ENCODE data around the gene GPR107. TPM values are rescaled to one million over a fixed set of nuclear protein-coding genes. Genes with fewer than 3 reads are reported as not detected.
A peak's percentile ranks its signal among the peaks of the same experiment; 100 is the strongest.

Gene GPR107
- total RNA-seq, 2 experiments from 2014 or later: 10.4 to 24.3 TPM

- ChIA-PET POLR2A (interaction anchor here (0.8 to 1.2 kb wide), 3 partner anchors 26 to 147 kb away, joined by 3 to 9 read pairs (median 6); no protein-coding TSS in a partner anchor), CTCF (ENCODE audit: unreplicated experiment) (no interaction called here)
- H4K20me1 ChIP-seq (ENCODE audit: insufficient read depth, low read length): peaks cover 22% of the 10 kb centered on the region; the same call in 1 of the 2 replicates
- intact Hi-C loops (cut with micrococcal nuclease; ENCODE audit: unreplicated experiment): no loop called here
- peak overlapping the region; percentile 54 for H3K27ac ChIP-seq (ENCODE audit: low read depth, low read length, poor library complexity, severe bottlenecking)
- no peaks in the 10 kb centered on the region for H3K9me3 ChIP-seq (ENCODE audit: low read length)
- peaks cover 84% of the 10 kb centered on the region for H3K4me1 ChIP-seq (ENCODE audit: insufficient read depth, low read length, poor library complexity, severe bottlenecking)
- TF ChIP-seq EZH2phosphoT487 (IDR thresholded peaks at IDR 0.05; ENCODE audit: borderline replicate concordance, low read depth, low read length): no peak
- no peak for TF ChIP-seq CTCF (conservative IDR thresholded peaks at IDR 0.05; ENCODE audit: low read length)
- peaks cover 95% of the 10 kb centered on the region for H3K79me2 ChIP-seq (ENCODE audit: insufficient read depth, low read depth, low read length)
- H2AFZ ChIP-seq (ENCODE audit: low read length): no peak overlapping the region
- DNase-seq (ENCODE audit: low spot score): no peak
- peak overlapping the region; percentile 11 for H3K4me3 ChIP-seq (ENCODE audit: low read depth, low read length, poor library complexity, severe bottlenecking)
- H3K9me2 ChIP-seq (ENCODE audit: insufficient read depth, low read length): no peaks in the 10 kb centered on the region
- peaks cover 26% of the 10 kb centered on the region for H3K36me3 ChIP-seq (ENCODE audit: insufficient read depth, low read length)
- BruUV-seq (replicated peaks): no TSS peak
- H3K4me2 ChIP-seq (ENCODE audit: low read length): peak overlapping the region; percentile 52
Measured at GRCh38 chr9:130036099-130036498, 17.6 kb upstream of the GPR107 start.

- H3K9me3 ChIP-seq (ENCODE audit: low read length): no peaks in the 10 kb centered on the region
- peaks cover 24% of the 10 kb centered on the region for H3K36me3 ChIP-seq (ENCODE audit: insufficient read depth, low read length)
- ChIA-PET CTCF (ENCODE audit: unreplicated experiment) (interaction anchor here (0.6 to 0.9 kb wide), 3 partner anchors 47 to 1229 kb away, joined by 3 read pairs; no protein-coding TSS in a partner anchor), POLR2A (interaction anchor here (0.7 to 3.8 kb wide), 20 partner anchors 10 to 273 kb away, joined by 3 to 22 read pairs (median 5); partner anchors contain the start of gene GPR107)
- H3K4me3 ChIP-seq (ENCODE audit: low read depth, low read length, poor library complexity, severe bottlenecking): peak overlapping the region; percentile 94
- TF ChIP-seq CTCF (conservative IDR thresholded peaks at IDR 0.05; ENCODE audit: low read length): 0 out of 2 replicates have a peak, but pooled peaks have one; percentile 44
- TF ChIP-seq EZH2phosphoT487 (IDR thresholded peaks at IDR 0.05; ENCODE audit: borderline replicate concordance, low read depth, low read length): no peak
- H3K79me2 ChIP-seq (ENCODE audit: insufficient read depth, low read depth, low read length): peaks cover 85% of the 10 kb centered on the region
- H2AFZ ChIP-seq (ENCODE audit: low read length): no peak overlapping the region
- peak overlapping the region; percentile 98 for H3K27ac ChIP-seq (ENCODE audit: low read depth, low read length, poor library complexity, severe bottlenecking)
- peak; percentile 84 for DNase-seq (ENCODE audit: low spot score)
- TSS peak; percentile 34 for BruUV-seq (replicated peaks)
- intact Hi-C loops (cut with micrococcal nuclease; ENCODE audit: unreplicated experiment): loop anchor here (1.0 to 10.0 kb wide), 4 partner anchors 45 to 1355 kb away; partner anchors contain the start of gene SET
- H4K20me1 ChIP-seq (ENCODE audit: insufficient read depth, low read length): peaks cover 8% of the 10 kb centered on the region; the same call in 1 of the 2 replicates
- peaks cover 64% of the 10 kb centered on the region for H3K4me1 ChIP-seq (ENCODE audit: insufficient read depth, low read length, poor library complexity, severe bottlenecking)
- H3K4me2 ChIP-seq (ENCODE audit: low read length): peak overlapping the region; percentile 96
- H3K9me2 ChIP-seq (ENCODE audit: insufficient read depth, low read length): no peaks in the 10 kb centered on the region
Measured at GRCh38 chr9:130039528-130040147, 14.1 kb upstream of the GPR107 start.
